ENCODE results near the gene TRIM54.

TRIM54 gene

GRCh38 chr2:27281855-27282559, at the start of gene TRIM54:
TSS of gene TRIM54 (plus strand) at chr2:27282429. CDS start at chr2:27282732, 303 bp downstream.
- DNase-seq: no peak

- DNase-seq: no peak
Measured at GRCh38 chr2:27233341-27233740, 48.9 kb upstream of the TRIM54 start.

- no peak for DNase-seq
Measured at GRCh38 chr2:27236136-27236535, 46.1 kb upstream of the TRIM54 start.

GRCh38 chr2:27236626-27237025, 45.6 kb upstream of the TRIM54 start:
- DNase-seq: no peak

- DNase-seq: no peak
Measured at GRCh38 chr2:27237341-27237945, 44.8 kb upstream of the TRIM54 start.

GRCh38 chr2:27238976-27239375, 43.3 kb upstream of the TRIM54 start:
- DNase-seq: no peak

- DNase-seq: no peak
Measured at GRCh38 chr2:27240406-27240805, 41.8 kb upstream of the TRIM54 start.

- DNase-seq: no peak
Measured at GRCh38 chr2:27241761-27242613, 40.2 kb upstream of the TRIM54 start.

- no peak for DNase-seq
Measured at GRCh38 chr2:27242614-27242951, 39.6 kb upstream of the TRIM54 start.

GRCh38 chr2:27243391-27244130, 38.7 kb upstream of the TRIM54 start:
- no peak for DNase-seq

GRCh38 chr2:27245116-27245515, 37.1 kb upstream of the TRIM54 start:
- no peak for DNase-seq

- no peak for DNase-seq
Measured at GRCh38 chr2:27245626-27246025, 36.6 kb upstream of the TRIM54 start.

GRCh38 chr2:27247893-27248292, 34.3 kb upstream of the TRIM54 start:
- DNase-seq: no peak

GRCh38 chr2:27249159-27249890, 32.9 kb upstream of the TRIM54 start:
- no peak for DNase-seq

GRCh38 chr2:27249891-27250651, 32.2 kb upstream of the TRIM54 start:
- no peak for DNase-seq

- no peak for DNase-seq
Measured at GRCh38 chr2:27250652-27251379, 31.4 kb upstream of the TRIM54 start.

GRCh38 chr2:27251766-27252165, 30.5 kb upstream of the TRIM54 start:
- no peak for DNase-seq

- no peak for DNase-seq
Measured at GRCh38 chr2:27255187-27255586, 27.0 kb upstream of the TRIM54 start.

- DNase-seq: no peak
Measured at GRCh38 chr2:27255660-27256059, 26.6 kb upstream of the TRIM54 start.

- no peak for DNase-seq
Measured at GRCh38 chr2:27256855-27257454, 25.3 kb upstream of the TRIM54 start.

GRCh38 chr2:27258051-27258450, 24.2 kb upstream of the TRIM54 start:
- DNase-seq: no peak

Measured in activated T-cell treated with anti-CD3 and anti-CD28 coated beads for 4 hours (primary cell).